Nucleus accumbens (tissue), 56 donors: Measurements from ENCODE around the gene ATP7B.
"Not testable (repeated sequence)": the region's sequence is repeated elsewhere in the genome, so short reads cannot be mapped to it uniquely, and the experiment has no call there.

Source experiments
- DNase-seq, 56 donors: peaks; one replicate each; lab custom pipeline; 2025; lab: John Stamatoyannopoulos, UW

Gene ATP7B

GRCh38 chr13:52010890-52011631 lies at the start of gene ATP7B:
Gene ATP7B (minus strand): TSS chr13:52011450. CDS start chr13:52011337, 113 bp downstream.
- DNase-seq = peak in 5 of 56 donors; percentile 8 to 37 (median 15)

GRCh38 chr13:52053460-52053859 lies 42.2 kb upstream of the ATP7B start:
- DNase-seq = no peak

GRCh38 chr13:52051400-52051799 lies 40.1 kb upstream of the ATP7B start:
- DNase-seq = no peak

GRCh38 chr13:52048516-52048915 lies 37.3 kb upstream of the ATP7B start:
- no peak for DNase-seq

GRCh38 chr13:52047463-52047862 lies 36.2 kb upstream of the ATP7B start:
- DNase-seq = no peak

GRCh38 chr13:52043675-52044074 lies 32.4 kb upstream of the ATP7B start:
- no peak for DNase-seq

GRCh38 chr13:52036037-52036436 lies 24.8 kb upstream of the ATP7B start:
- no peak for DNase-seq

- no peak for DNase-seq
These were observed 23.5 kb upstream of the ATP7B start for GRCh38 chr13:52034616-52035226.

GRCh38 chr13:52033039-52033438 lies 21.8 kb upstream of the ATP7B start:
- DNase-seq = no peak

- DNase-seq = not testable (repeated sequence)
These were observed 19.2 kb upstream of the ATP7B start for GRCh38 chr13:52030401-52030800.

GRCh38 chr13:52029569-52029968 lies 18.3 kb upstream of the ATP7B start:
- no peak for DNase-seq

- DNase-seq = no peak
These were observed 16.6 kb upstream of the ATP7B start for GRCh38 chr13:52027832-52028231.

- DNase-seq = no peak
These were observed 15.0 kb upstream of the ATP7B start for GRCh38 chr13:52026246-52026626.

- no peak for DNase-seq
These were observed 14.4 kb upstream of the ATP7B start for GRCh38 chr13:52025475-52026245.

- no peak for DNase-seq
These were observed 13.2 kb upstream of the ATP7B start, which contains the start of gene UTP14C for GRCh38 chr13:52024481-52024880. Gene UTP14C (plus strand): TSS chr13:52024691. CDS start chr13:52028805, 4,114 bp downstream.

GRCh38 chr13:52022356-52022755 lies 11.1 kb upstream of the ATP7B start:
- no peak for DNase-seq

- DNase-seq = no peak
These were observed 8.9 kb upstream of the ATP7B start for GRCh38 chr13:52020191-52020590.

GRCh38 chr13:52016296-52016695 lies 5.0 kb upstream of the ATP7B start:
- no peak for DNase-seq

GRCh38 chr13:52012512-52012836 lies 1.2 kb upstream of the ATP7B start:
- no peak for DNase-seq

GRCh38 chr13:52011632-52012511 lies 622 bp upstream of the ATP7B start, which contains the start of gene ALG11:
Gene ALG11 (plus strand): TSS chr13:52012398. CDS start chr13:52012419, 21 bp downstream.
- DNase-seq = peak; percentile 75 to 100 (median 98)
